ENCODE data around the gene CTSD.
"Not testable (repeated sequence)": the region's sequence is repeated elsewhere in the genome, so short reads cannot be mapped to it uniquely, and the experiment has no call there.

The CTSD gene

DNA sequence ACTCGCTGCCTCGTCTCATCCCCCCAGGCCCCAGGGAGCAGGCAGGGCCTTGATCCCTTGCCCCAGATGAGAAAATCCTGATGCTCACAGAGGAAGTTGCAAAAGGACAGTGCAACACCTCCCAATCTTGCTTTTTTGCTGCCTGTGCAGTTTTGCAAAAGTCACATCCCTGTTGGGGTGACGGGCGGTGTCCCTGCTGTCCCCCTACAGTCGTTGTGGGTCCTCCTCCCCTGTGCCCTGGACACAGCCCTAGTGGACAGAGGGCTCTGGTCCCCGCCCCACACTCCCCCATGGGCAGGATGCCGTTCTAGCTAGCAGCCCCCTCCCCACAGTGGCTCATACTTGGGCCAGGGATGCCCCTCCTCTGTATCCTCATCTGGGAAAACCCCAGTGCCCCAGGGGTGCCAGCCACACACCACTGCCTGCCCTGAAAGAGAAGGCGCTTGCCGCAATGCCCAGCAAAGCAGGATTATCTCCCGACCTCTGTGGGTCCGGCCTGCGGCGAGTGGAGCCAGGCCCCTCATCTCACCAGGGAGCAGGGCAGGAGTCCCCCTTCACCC is 18.4 kb upstream of the CTSD start:
- DNase-seq = no peak

DNA sequence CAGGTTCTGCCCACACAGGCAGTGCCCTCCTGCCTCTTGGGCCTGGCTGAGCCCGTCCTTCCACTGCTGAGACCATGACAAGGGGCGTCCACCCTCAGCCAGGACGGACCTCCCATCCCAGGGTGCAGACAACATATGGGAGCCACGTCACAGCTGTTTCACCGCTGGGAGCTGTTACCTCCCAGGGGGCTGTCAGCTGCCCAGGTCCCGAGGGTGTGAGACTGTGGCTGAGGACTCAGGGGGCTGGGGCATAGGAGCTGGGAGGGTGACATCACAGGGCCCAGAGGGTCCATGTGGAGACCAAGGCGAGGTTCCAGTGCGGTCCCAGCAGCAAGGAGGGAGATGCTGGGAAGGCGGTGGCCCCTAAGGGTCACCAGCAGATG is 17.9 kb upstream of the CTSD start:
- DNase-seq = no peak

DNA sequence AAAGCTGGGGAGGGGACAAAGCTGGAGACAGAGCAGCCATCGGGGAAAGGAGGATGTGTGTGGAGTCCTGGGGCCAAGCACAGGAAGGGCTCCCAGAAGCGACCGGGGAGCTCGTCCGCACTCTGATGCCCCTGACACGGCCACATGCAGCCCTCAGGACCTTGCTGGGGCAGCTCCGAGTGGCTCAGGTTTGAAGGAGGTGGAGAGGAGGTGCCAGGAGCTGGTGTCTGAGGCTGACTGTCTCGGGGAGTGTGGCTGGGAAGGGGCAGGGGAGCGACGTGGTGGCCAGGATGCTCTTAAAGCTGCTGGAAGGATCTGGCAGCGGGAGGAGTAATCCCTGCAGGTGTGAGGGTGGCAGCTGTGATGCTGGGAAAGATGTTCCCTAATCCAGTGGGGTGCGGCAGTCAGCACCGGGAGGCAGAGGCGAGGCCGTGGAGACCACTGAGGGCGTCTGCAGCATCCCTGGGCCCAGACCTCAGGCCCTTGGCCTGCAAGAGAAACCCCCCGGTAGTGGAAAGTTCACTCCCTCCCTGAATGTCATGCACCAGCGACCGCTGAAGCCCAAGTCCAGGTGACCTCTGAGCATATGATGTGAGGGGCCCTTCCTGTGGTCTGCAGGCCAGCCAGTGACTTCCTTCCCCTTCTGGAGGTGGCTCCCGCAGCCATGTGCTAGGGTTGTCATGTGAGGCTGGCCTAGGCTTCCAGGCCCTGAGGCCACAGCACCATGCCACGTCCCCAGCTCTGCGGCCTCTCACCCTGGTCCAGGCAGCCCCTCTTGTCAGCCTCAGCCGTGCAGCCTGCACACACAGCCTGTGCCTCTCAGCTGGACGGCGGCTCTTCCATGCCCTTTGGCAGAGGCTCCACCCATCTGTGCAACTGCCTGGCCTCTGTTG is 17.2 kb upstream of the CTSD start:
- no peak for DNase-seq

DNA sequence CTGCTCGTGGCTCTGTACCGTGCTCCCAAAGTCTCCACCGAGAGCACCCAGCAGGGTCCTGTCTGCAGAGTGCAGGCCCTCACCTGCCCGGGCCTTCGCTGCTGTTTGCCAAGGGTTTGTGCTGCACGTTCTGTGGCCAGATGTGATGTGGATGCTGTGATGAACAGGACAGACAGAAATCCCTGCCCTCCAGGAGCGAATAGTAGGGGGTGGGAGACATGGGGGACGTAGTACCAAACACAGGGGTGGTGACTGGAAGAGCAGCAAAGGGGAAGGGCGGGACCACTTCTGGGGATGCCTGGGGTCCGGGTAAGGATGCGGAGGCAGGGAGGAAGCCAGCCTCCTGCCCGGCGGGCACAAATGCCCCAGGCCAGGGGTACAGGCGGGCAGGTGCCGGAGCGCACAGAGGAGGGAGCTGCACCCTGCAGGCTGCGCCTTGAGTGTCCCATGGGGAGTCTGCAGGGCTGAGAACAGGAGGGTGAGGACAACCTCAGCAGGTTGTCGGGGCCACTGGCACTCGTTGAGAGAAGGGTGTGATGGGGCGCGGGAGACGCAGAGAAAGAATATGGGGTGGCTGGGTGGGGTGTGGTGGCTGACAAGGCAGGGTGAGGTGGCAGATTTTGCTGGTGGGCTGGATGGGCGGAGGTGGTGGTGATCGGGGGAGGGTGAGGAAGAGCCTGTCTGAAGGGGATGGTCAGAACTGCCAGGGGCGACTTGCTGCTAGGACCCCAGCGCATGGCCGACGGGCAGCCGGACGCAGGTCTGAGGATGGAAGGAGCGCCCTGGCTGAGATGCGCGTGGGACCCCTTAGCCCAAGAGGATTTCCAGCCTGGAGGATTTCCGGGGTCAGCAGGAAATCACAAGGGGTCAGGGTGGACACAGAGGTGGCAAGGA is 16.3 kb upstream of the CTSD start:
- DNase-seq = no peak

DNA sequence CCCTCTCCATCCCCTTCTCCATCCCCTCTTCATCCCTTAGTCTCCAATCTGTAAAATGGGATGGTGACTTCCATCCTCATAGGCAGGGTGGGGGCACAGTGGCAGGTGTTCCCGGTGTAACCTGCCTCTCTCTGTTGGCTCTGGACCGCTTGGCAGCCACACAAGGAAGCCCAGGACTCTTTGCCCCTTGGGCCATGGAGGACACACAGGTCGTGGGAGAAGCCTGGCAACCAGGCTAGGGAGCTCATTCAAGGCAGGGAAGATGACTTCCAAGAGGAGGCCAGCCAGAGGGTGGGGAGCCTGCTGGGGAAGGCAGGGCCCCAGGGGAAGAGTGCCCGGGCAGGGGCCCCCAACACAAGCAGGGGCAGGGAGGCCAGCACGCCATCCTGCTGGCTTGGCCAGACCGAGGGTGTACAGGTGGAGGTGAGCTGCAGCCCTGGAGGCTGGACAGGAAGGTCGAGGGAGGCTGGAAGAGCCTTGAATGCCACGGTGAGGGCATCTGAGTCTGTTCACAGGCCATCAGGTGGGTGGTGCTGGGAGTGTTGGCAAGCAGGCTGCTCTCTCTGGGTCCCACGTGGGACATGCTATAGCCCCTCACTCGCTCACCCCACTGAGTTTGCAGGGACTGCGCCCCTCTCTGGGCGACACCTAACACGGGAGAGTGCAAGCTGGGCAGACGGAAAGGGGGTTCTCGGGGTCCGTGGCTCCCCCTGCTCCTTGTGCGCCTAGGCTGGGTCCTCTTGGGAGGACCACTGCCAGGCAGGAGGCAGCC is 15.5 kb upstream of the CTSD start:
- DNase-seq = no peak

DNA sequence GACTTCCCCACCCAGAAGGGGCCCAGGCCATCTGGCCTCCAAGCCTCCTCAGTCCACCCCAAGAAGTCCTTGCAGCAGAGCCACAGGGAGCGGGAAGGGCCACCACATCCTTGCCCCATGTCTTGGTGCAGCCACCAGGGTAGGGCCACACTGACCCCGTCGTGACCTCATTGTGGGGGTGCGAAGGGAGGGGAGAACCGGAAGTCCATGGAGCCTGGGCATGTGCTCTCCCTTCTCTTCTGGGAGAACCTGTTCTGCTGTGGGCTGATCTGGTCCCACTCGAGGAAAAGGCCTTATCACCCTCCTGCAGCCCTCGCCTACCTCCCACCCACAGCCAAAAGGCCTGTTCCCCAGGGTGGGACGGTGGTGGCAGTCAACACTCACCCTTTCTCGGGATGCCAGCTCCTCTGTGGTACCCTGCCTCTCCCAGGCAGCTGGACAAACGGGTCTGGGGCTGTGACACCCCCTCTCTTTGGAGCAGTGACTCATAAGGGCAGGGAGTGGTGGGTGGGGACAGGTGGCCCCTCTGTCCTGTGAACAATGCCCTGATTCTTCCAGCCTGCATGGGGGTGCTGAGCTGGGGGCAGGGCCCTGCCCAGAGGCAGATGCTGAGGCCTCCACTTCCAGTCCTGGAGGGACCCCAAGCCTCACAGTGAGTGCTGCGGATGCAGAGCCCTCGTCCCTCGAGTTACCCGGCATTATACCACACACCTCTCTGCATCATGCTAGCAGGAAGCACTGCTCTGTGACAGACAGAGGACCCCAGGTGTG is 14.6 kb upstream of the CTSD start:
- DNase-seq = no peak

DNA sequence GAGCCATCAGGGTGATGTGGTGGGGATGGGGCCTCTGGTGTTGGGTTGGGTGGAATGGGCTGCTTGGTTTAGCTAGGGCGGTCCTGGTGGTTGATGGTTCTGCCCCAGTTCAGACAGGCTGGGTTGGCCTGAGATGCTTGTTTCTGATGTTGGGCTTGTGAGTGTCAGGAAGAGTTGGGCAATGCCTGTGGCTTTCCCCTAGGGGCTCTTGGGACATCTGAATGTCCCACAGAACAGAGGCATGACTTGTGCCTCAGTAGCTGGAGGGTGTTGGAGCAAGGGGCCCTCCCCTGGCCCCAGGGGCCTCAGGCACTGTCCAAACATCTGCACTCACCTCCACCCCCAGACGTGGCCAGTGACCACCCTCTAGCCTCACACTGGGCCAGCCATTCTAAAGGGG is 14.0 kb upstream of the CTSD start:
- DNase-seq = no peak

DNA sequence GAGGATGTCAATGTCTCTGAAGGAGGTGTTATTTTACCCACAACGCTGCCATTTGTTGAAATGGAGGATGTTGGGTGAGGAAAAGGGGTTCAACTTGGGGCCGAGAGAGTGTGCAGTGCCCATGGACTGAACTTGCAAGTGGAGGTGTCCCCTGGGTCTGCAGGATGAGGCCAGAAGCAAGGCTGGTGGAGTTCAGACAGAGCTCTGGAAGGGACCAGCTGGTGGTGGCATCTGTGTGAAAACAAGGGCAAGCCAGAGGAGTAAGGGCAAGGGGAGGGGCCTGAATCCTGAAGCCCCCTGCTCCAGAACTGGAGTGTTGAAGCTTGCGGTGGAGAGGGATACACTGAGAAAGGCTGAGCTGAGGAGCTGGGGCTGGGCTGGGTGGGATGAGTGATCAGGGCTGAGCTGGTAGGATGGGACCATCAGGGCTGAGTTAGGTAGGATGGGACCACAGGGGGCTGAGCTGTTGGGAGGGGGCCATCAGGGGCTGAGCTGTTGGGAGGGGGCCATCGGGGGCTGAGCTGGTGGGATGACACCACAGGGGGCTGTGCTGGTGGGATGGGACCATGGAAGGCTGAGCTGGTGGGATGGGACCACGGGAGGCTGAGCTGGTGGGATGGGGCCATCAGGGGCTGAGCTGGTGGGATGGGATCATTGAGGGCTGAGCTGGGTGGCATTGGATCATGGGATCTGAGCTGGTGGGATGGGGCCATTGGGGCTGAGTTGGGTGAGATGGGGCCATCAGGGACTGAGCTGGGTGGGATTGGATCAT is 13.4 kb upstream of the CTSD start:
- no peak for DNase-seq

DNA sequence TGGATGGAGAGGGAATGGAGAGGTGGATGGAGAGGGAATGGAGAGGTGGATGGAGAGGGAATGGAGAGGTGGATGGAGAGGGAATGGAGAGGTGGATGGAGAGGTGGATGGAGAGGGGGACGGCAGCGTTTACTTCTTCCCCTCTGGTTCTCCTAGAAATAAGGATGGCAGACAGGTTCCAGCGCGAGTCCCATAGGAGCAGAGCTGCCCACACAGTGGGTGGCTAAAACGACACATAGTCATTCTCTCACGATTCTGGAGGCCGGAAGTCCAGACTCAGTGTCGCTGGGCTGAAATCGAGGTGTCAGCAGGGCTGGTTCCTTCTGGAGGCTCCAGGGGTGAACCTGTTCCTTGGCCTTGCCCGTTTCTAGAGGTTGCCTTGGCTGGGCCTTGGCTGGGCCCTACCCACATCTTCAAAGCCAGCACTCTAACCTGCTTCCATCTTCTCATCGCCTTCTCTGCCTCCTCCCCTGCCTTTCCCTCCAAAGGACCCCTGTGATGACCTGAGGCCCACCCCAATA is 12.7 kb upstream of the CTSD start:
- no peak for DNase-seq

DNA sequence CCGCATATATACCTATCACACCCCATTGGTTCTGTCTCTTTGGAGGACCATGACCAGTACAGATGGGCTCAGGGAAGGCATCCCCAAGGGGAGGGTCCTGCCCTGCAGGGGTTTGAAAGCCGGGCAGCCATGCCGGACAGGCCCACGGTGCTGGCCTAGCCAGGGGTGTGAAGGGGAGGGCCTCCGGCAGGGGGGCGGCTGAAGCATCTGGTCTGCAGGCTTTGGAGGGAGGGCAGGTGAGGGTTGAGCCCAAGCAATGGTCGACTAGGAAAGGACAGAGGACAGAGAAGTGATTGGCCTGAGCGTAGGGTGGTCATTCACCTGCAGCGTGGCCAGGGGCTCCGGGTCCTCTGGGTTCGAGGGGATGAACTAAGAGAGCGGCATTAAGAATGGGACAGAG is 11.2 kb upstream of the CTSD start:
- DNase-seq = no peak

DNA sequence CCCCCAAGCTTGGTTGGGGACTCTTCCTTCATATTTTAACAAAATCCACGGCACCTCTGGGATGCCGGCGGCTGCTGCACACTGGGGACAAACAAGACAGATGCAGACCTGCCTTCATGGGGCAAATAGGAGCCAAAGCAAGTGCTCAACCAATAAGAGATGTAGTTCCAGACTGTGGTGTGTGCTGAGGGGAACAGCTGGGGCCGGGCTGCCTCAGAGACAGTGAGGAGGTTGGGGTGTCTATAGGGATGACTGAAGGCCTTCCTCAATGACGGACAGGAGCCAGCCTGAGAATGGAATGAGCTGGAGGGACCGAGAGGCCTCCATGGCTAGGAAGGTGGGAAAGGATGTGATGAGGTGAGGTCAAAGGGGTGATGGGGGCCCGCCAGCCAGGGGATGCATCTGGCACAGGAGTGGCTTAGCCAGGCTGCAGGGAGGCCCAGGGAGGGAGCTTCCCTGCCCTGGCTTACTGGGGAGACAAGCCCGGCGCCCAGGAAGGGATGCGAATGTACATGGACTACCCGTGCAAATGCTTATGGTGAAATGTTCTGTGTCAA is 10.3 kb upstream of the CTSD start:
- no peak for DNase-seq

DNA sequence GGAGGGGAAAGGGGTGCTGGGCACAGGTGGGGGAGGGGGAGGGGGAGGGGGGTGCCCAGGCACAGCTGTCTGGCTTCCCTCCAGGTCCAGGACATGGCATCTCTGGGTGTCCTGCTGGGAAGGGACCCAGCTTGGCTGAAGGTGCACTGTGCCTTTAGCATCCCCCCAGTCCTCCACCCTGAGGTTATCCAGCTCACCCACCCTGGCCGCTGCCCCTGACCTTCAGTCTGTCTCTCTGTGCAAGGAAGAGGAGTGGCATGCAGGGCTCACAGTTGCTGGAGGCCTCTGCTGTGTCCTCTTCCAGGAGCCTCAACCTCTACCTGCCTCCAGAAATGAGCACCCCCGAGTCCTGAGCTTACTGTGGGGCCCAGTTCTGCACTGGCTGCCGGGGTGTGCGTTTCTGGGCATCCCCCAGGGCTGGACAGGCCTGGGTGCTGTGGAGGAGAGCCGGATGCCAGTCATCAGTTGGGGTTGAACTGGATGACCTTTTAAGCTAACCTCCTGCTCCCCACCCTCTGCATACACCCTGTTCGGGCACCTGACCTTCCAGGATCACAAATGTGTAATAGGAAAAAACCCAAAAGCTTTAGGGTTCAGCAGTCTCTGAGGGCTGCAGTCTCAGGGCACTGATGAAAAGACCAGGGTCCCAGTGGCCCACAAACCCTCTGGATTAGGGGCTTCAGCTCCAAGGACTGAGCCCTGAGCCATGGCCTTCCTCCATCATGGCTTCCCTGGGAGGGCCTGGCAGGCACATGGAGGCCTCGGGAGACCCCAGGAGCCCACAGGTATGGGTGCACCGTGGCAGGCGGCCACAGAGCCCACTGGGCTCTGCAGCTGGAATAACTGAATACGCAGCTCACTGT is 9.6 kb upstream of the CTSD start:
- DNase-seq = no peak

DNA sequence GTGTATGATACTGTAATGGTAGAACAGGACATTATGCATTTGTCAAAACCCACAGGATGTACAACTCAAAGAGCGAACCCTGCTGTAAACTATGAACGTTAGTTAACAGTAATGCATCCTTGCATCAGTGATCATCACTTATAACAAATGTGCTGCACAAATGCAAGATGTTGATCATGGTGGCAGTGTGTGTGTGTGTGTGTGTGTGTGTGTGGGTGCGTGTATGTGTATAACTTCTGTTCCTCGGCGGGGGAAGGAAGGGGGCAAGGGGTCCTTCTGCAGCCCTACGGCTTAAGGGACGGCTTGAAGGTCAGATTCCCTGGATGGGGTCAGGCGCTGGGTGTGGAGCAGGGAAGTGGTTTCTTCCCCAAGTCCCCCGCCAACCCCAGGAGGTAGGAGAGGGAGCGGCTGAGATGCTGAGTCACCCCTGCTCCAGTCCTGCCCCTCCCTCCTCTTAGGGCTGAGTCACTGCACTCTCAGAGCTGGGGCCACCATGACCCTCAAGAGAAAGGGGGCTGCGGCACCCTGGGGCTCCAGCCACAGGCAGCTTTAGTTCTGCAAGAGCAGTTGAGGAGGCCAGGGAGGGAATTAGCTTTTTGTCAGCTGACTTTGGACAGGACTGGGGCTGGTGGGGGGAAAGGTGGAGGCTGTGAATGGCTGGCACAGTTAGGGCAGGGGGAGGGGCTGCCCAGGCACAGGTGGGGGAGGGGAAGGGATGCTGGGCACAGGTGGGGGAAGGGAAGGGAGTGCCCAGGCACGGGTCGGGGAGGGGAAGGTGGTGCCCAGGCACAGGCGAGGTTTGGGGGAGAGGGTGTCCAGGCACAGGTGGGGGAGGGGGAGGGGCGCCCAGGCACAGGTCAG is 8.8 kb upstream of the CTSD start:
- peak; percentile 44 for DNase-seq

DNA sequence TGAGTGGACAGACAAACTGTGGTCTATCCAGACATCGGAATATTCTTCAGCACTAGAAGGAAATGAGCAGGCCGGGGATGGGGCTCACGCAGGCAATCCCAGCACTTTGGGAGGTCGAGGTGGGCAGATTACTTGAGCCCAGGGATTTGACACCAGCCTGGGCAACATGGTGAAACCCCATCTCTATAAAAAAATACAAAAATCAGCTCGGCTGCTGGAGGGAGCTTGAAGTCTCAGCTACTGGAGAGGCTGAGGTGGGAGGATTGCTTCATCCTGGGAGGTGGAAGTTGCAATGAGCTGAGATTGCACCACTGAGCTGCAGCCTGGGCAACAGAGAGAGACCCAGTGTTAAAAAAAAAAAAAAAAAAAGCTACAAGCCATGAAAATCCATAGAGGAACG is 8.0 kb upstream of the CTSD start:
- no peak for DNase-seq

DNA sequence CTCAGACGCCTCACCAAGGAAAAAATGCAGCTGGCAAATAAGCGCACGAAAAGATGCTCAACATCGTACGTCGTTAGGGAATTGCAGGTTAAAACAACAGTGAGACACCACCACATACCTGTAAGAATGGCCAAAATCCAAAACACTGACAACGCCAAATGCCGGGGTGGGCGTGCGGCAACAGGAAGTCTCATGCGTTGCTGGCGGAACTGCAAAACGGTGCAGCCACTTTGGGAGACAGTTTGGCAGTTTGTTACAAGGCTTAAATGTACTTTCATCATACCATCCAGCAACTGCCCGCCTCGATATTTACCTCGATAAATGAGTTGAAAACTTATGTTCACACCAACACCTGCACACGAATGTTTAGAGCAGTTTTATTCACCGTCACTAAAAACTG is 7.5 kb upstream of the CTSD start:
- no peak for DNase-seq

DNA sequence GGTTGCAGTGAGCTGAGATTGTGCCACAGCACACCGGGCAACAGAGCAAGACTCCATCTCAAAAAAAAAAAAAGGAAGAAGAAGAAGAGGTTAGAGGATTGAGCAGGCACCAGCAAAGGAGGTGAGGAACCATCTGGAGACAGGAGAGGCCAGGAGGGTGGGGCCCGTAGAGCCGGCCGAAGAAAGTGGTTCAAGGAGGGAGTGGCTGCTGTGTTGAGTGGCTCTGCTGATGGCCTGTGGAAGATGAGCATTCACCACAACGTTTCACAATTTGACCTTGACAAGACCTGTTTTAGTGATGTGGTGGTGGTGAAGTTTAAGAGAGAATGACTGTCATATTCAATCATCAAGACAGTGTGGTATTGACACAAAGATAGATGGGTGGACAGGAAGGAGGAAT is 6.8 kb upstream of the CTSD start:
- no peak for DNase-seq

DNA sequence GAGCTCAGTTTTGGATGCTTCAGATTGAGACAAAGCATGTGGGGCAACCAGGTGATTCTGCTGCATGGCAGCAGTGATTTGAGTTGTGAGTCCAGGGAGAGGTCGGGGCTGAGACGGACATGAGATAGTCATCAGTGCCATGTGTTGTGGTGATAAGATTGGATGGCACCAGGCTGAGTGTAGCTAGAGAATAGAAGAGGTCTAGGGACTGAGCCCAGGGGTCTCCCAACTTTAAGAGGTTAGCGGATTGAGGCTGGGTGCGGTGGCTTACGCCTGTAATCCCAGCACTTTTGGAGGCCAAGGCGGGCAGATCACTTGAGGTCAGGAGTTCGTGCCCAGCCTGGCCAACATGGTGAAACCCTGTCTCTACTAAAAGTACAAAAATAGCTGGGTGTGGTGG is 6.3 kb upstream of the CTSD start:
- DNase-seq = no peak

DNA sequence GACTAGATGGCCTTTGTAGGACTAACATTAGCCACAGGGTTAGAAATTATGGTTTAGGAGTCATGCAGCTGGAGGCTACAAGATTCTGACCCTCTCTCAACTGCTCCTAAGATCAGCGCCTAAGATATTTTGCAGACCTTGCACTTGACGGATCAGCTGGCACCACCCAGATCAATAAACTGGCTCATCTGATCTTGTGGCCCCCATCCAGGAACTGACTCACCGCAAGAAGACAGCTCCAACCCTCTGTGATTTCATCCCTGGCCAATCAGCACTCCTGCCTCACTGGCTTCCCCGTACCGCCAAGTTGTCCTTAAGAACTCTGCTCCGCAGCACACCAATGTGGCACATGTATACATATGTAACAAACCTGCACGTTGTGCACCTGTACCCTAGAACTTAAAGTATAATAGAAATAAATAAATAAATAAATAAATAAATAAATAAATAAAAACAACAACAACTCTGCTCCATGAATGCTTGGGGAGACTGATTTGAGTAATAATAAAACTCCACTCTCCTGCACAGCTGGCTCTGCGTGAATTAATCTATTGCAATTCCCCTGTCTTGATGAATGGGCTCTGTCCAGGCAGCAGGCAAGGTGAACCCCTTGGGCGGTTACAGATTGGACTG is 5.7 kb upstream of the CTSD start:
- not testable (repeated sequence) for DNase-seq
